ENCODE measurements around the gene MAGI1.

The MAGI1 gene

DNA sequence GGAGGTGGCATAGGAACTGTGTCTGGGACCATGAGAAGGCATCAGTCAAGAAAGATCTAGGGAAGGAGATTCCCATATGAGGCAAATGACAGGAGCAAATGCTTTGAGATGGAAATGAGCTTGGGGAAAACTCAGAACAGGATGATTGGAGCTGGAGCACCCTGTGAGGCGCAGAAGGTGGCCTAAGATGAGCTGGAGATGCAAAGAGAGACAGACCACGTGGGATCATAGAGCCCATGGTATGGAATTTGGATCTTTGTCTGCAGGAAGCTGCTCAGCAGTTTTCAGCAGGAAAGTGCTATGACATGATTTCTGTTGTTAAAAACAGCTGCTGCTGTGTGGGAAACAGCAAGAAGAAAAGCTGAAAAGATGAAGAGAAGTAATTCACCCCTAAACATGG lies 310.6 kb downstream of the MAGI1 start:
- Histone ChIP-seq H3K4me2 (ENCODE audit: low read depth, low read length, poor library complexity, severe bottlenecking) (no peak overlapping the region), H3F3A (ENCODE audit: low read depth) (no peaks in the 10 kb centered on the region), H3K79me2 (ENCODE audit: insufficient read depth, low read length) (no peaks in the 10 kb centered on the region), H3K9me3 (ENCODE audit: insufficient read depth, low read depth, low read length) (no peaks in the 10 kb centered on the region), H4K20me1 (ENCODE audit: insufficient read depth, low read length, poor library complexity, severe bottlenecking) (no peaks in the 10 kb centered on the region), H3K4me1 (ENCODE audit: insufficient read depth, low read length, poor library complexity, severe bottlenecking) (peaks cover 5% of the 10 kb centered on the region), H3K9ac (ENCODE audit: low read depth, low read length, poor library complexity, severe bottlenecking) (no peak overlapping the region), H2AFZ (ENCODE audit: low read length) (no peak overlapping the region), H3K9me2 (replicated peaks; ENCODE audit: low read depth, low read length) (no peaks in the 10 kb centered on the region), H3K36me3 (ENCODE audit: insufficient read depth, low read length) (no peaks in the 10 kb centered on the region), H3K4me3 (ENCODE audit: low read length, poor library complexity, severe bottlenecking) (no peak overlapping the region), H3K27me3 (ENCODE audit: insufficient read depth, low read length, poor library complexity, severe bottlenecking) (no peaks in the 10 kb centered on the region)
- no peak for TF ChIP-seq EZH2phosphoT487 (IDR thresholded peaks at IDR 0.05; ENCODE audit: borderline replicate concordance)
- no peak for TF ChIP-seq CTCF (conservative IDR thresholded peaks at IDR 0.05; ENCODE audit: low read length)

- Histone ChIP-seq H3K27me3 (ENCODE audit: insufficient read depth, low read length, poor library complexity, severe bottlenecking) (no peaks in the 10 kb centered on the region), H3F3A (ENCODE audit: low read depth) (no peaks in the 10 kb centered on the region), H4K20me1 (ENCODE audit: insufficient read depth, low read length, poor library complexity, severe bottlenecking) (no peaks in the 10 kb centered on the region), H3K4me2 (ENCODE audit: low read depth, low read length, poor library complexity, severe bottlenecking) (no peak overlapping the region), H3K9me2 (replicated peaks; ENCODE audit: low read depth, low read length) (no peaks in the 10 kb centered on the region), H3K79me2 (ENCODE audit: insufficient read depth, low read length) (no peaks in the 10 kb centered on the region), H3K36me3 (ENCODE audit: insufficient read depth, low read length) (no peaks in the 10 kb centered on the region), H3K9me3 (ENCODE audit: insufficient read depth, low read depth, low read length) (no peaks in the 10 kb centered on the region), H2AFZ (ENCODE audit: low read length) (no peak overlapping the region), H3K4me3 (ENCODE audit: low read length, poor library complexity, severe bottlenecking) (no peak overlapping the region), H3K9ac (ENCODE audit: low read depth, low read length, poor library complexity, severe bottlenecking) (no peak overlapping the region), H3K4me1 (ENCODE audit: insufficient read depth, low read length, poor library complexity, severe bottlenecking) (peaks cover 7% of the 10 kb centered on the region)
- no peak for TF ChIP-seq CTCF (conservative IDR thresholded peaks at IDR 0.05; ENCODE audit: low read length)
- no peak for TF ChIP-seq EZH2phosphoT487 (IDR thresholded peaks at IDR 0.05; ENCODE audit: borderline replicate concordance)
Observed at GRCh38 chr3:65723985-65724384, 314.7 kb downstream of the MAGI1 start.

GRCh38 chr3:65723011-65723410 lies 315.7 kb downstream of the MAGI1 start:
- Histone ChIP-seq H3K9me2 (replicated peaks; ENCODE audit: low read depth, low read length) (no peaks in the 10 kb centered on the region), H3K4me2 (ENCODE audit: low read depth, low read length, poor library complexity, severe bottlenecking) (peak overlapping the region; percentile 9)

More at GRCh38 chr3:65723011-65723410, 315.7 kb downstream of the MAGI1 start:
- no peaks in the 10 kb centered on the region for H3K79me2 ChIP-seq (ENCODE audit: insufficient read depth, low read length)
- H3K9ac ChIP-seq (ENCODE audit: low read depth, low read length, poor library complexity, severe bottlenecking) = no peak overlapping the region
- H3K4me1 ChIP-seq (ENCODE audit: insufficient read depth, low read length, poor library complexity, severe bottlenecking) = peaks cover 7% of the 10 kb centered on the region
- no peaks in the 10 kb centered on the region for H3K27me3 ChIP-seq (ENCODE audit: insufficient read depth, low read length, poor library complexity, severe bottlenecking)
- H3K36me3 ChIP-seq (ENCODE audit: insufficient read depth, low read length) = no peaks in the 10 kb centered on the region
- no peak overlapping the region for H3K4me3 ChIP-seq (ENCODE audit: low read length, poor library complexity, severe bottlenecking)
- no peaks in the 10 kb centered on the region for H3K9me3 ChIP-seq (ENCODE audit: insufficient read depth, low read depth, low read length)
- H4K20me1 ChIP-seq (ENCODE audit: insufficient read depth, low read length, poor library complexity, severe bottlenecking) = no peaks in the 10 kb centered on the region
- TF ChIP-seq EZH2phosphoT487 (IDR thresholded peaks at IDR 0.05; ENCODE audit: borderline replicate concordance) (no peak), CTCF (conservative IDR thresholded peaks at IDR 0.05; ENCODE audit: low read length) (no peak)
- no peaks in the 10 kb centered on the region for H3F3A ChIP-seq (ENCODE audit: low read depth)
- H2AFZ ChIP-seq (ENCODE audit: low read length) = no peak overlapping the region

All from Loucy (cell line).